Rectal smooth muscle tissue (tissue), 1 donor: Measurements from ENCODE around the gene PPIG.
"Not testable (repeated sequence)": the region's sequence is repeated elsewhere in the genome, so short reads cannot be mapped to it uniquely, and the experiment has no call there.

Experiments used
- H3K27ac ChIP-seq: one replicate; pipeline ENCODE4 v1.7.0; 2013; ENCODE audit warnings: low read depth, low read length, inconsistent platforms
- H3K27me3 ChIP-seq: one replicate; pipeline ENCODE4 v1.7.0; 2013; ENCODE audit warnings: low read length; ENCODE audit not compliant: control insufficient read depth, insufficient read depth
- H3K36me3 ChIP-seq: one replicate; pipeline ENCODE4 v1.7.0; 2013; ENCODE audit warnings: low read length; ENCODE audit not compliant: control insufficient read depth, insufficient read depth
- H3K4me1 ChIP-seq: one replicate; pipeline ENCODE4 v1.7.0; 2013; ENCODE audit warnings: low read length; ENCODE audit not compliant: control insufficient read depth, insufficient read depth
- H3K4me3 ChIP-seq: one replicate; pipeline ENCODE4 v1.7.0; 2013; ENCODE audit warnings: low read length
- H3K9ac ChIP-seq: one replicate; pipeline ENCODE4 v1.7.0; 2013; ENCODE audit warnings: low read length

The PPIG gene

GRCh38 chr2:169609264-169609663 lies 25.1 kb downstream of the PPIG start:
- no peaks in the 10 kb centered on the region for H3K4me1 ChIP-seq
- no peak overlapping the region for H3K9ac ChIP-seq
- peaks cover 14% of the 10 kb centered on the region for H3K36me3 ChIP-seq
- H3K4me3 ChIP-seq, result no peak overlapping the region
- no peak overlapping the region for H3K27ac ChIP-seq
- H3K27me3 ChIP-seq, result no peaks in the 10 kb centered on the region

GRCh38 chr2:169613876-169614275 lies 29.7 kb downstream of the PPIG start:
- no peak overlapping the region for H3K27ac ChIP-seq
- H3K4me1 ChIP-seq, result no peaks in the 10 kb centered on the region
- H3K4me3 ChIP-seq, result no peak overlapping the region
- no peak overlapping the region for H3K9ac ChIP-seq
- peaks cover 19% of the 10 kb centered on the region for H3K36me3 ChIP-seq
- H3K27me3 ChIP-seq, result no peaks in the 10 kb centered on the region

GRCh38 chr2:169615982-169616381 lies 31.8 kb downstream of the PPIG start:
- H3K9ac ChIP-seq, H3K27me3 ChIP-seq, H3K4me1 ChIP-seq, H3K4me3 ChIP-seq, H3K27ac ChIP-seq: not testable (repeated sequence)
- H3K36me3 ChIP-seq, result peaks cover 13% of the 10 kb centered on the region

GRCh38 chr2:169619946-169620345 lies 35.8 kb downstream of the PPIG start:
- no peak overlapping the region for H3K9ac ChIP-seq
- H3K4me3 ChIP-seq, result no peak overlapping the region
- peaks cover 2% of the 10 kb centered on the region for H3K4me1 ChIP-seq
- peaks cover 18% of the 10 kb centered on the region for H3K36me3 ChIP-seq
- no peak overlapping the region for H3K27ac ChIP-seq
- no peaks in the 10 kb centered on the region for H3K27me3 ChIP-seq

- Histone ChIP-seq H3K4me3 (no peak overlapping the region), H3K9ac (no peak overlapping the region), H3K36me3 (peaks cover 14% of the 10 kb centered on the region)
Measured at GRCh38 chr2:169620509-169620908, 36.4 kb downstream of the PPIG start.

GRCh38 chr2:169623235-169623634 lies 39.1 kb downstream of the PPIG start:
- no peak overlapping the region for H3K4me3 ChIP-seq
- peaks cover 8% of the 10 kb centered on the region for H3K36me3 ChIP-seq
- no peaks in the 10 kb centered on the region for H3K27me3 ChIP-seq
- no peak overlapping the region for H3K27ac ChIP-seq
- peaks cover 2% of the 10 kb centered on the region for H3K4me1 ChIP-seq
- no peak overlapping the region for H3K9ac ChIP-seq

More at GRCh38 chr2:169620509-169620908, 36.4 kb downstream of the PPIG start:
- Histone ChIP-seq H3K27ac (no peak overlapping the region), H3K27me3 (no peaks in the 10 kb centered on the region), H3K4me1 (peaks cover 2% of the 10 kb centered on the region)

- Histone ChIP-seq H3K9ac (no peak overlapping the region), H3K27ac (no peak overlapping the region), H3K4me1 (peaks cover 2% of the 10 kb centered on the region), H3K36me3 (peaks cover 8% of the 10 kb centered on the region), H3K4me3 (no peak overlapping the region), H3K27me3 (no peaks in the 10 kb centered on the region)
Measured at GRCh38 chr2:169625781-169626180, 41.6 kb downstream of the PPIG start.

- Histone ChIP-seq H3K9ac (no peak overlapping the region), H3K27ac (no peak overlapping the region), H3K36me3 (peaks cover 15% of the 10 kb centered on the region), H3K27me3 (no peaks in the 10 kb centered on the region), H3K4me3 (no peak overlapping the region), H3K4me1 (no peaks in the 10 kb centered on the region)
Measured at GRCh38 chr2:169636440-169637097, 52.4 kb downstream of the PPIG start.

GRCh38 chr2:169637620-169638019 lies 53.5 kb downstream of the PPIG start:
- no peaks in the 10 kb centered on the region for H3K27me3 ChIP-seq
- no peaks in the 10 kb centered on the region for H3K4me1 ChIP-seq
- no peak overlapping the region for H3K4me3 ChIP-seq
- no peak overlapping the region for H3K9ac ChIP-seq
- peaks cover 13% of the 10 kb centered on the region for H3K36me3 ChIP-seq
- H3K27ac ChIP-seq, result no peak overlapping the region

- no peaks in the 10 kb centered on the region for H3K27me3 ChIP-seq
- H3K4me1 ChIP-seq, result no peaks in the 10 kb centered on the region
- no peak overlapping the region for H3K27ac ChIP-seq
- H3K36me3 ChIP-seq, result peaks cover 6% of the 10 kb centered on the region
- H3K9ac ChIP-seq, result no peak overlapping the region
- no peak overlapping the region for H3K4me3 ChIP-seq
Measured at GRCh38 chr2:169640104-169640503, 56.0 kb downstream of the PPIG start.

GRCh38 chr2:169641464-169641863 lies 57.3 kb downstream of the PPIG start:
- no peak overlapping the region for H3K4me3 ChIP-seq
- no peaks in the 10 kb centered on the region for H3K4me1 ChIP-seq
- no peaks in the 10 kb centered on the region for H3K27me3 ChIP-seq
- H3K27ac ChIP-seq, result no peak overlapping the region
- peaks cover 5% of the 10 kb centered on the region for H3K36me3 ChIP-seq
- no peak overlapping the region for H3K9ac ChIP-seq

GRCh38 chr2:169644173-169644572 lies 60.0 kb downstream of the PPIG start:
- H3K27me3 ChIP-seq, result no peaks in the 10 kb centered on the region
- H3K4me1 ChIP-seq, result no peaks in the 10 kb centered on the region
- no peak overlapping the region for H3K4me3 ChIP-seq
- H3K9ac ChIP-seq, result no peak overlapping the region
- H3K36me3 ChIP-seq, result no peaks in the 10 kb centered on the region
- no peak overlapping the region for H3K27ac ChIP-seq

- H3K9ac ChIP-seq, result no peak overlapping the region
- no peaks in the 10 kb centered on the region for H3K36me3 ChIP-seq
- H3K27me3 ChIP-seq, result no peaks in the 10 kb centered on the region
- H3K4me1 ChIP-seq, result no peaks in the 10 kb centered on the region
- H3K4me3 ChIP-seq, result no peak overlapping the region
- H3K27ac ChIP-seq, result no peak overlapping the region
Measured at GRCh38 chr2:169647496-169647895, 63.3 kb downstream of the PPIG start.
